ENCODE results near the gene ATG2A. TPM values are rescaled to one million over a fixed set of nuclear protein-coding genes. Genes with fewer than 3 reads are reported as not detected.
A peak's percentile ranks its signal among the peaks of the same experiment; 100 is the strongest.

Gene ATG2A
- total and polyA plus RNA-seq, 10 of the 15 experiments (the other 5 are each of a cell fraction or from before 2014, with no cell fraction given): 0.08 to 19.0 (median 4.6) TPM

DNA sequence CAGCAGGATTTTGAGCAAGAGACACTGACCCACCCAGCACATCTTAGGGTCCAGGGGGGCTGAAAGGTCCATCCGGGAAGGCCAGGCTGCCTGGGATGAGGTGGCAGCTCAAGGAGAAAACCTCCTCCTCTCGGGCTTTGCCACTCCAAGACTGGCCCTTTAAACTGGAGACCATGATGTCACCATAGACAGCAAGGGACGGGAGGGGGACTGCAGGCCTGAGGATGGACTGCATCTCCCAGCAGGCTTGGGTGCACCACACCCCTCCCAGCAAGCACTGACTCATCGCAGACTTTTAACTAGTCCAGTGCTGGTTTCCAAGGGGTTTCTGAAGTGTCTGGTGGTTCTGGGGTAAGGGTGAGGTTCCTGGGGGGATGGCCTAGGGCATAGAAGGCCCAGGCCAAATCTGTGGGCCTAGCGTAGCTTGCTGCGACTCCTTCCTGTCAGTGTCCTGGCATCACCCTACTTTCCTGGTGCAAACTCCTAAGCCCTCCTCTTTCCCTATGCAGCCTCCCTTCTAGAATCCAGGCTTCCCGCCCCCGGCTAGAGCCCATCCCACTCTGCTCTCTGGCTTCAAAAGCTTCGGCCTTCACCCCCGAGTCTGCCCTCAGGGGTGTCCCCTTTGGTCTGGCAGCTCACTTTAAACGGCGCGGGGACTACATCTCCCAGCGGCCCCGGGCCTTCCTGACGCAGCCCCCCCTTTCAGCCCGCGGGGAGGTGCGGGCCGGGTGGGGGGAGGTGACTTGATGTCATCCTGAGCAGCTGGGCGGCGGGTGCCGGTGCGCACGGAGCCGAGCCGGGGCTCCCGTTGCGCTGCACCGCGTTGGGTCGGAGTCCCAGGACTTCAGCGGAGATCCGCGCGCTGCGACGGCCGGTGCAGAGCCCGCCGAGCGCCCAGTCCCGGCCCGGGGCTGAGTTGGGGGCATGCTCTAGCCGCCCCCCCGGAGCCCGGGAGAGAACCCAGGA, 7.2 kb upstream of the ATG2A start, which contains the start of gene PPP2R5B (continued):
- TF ChIP-seq IRF3 (IDR thresholded peaks at IDR 0.05): no peak
- no peak for TF ChIP-seq SMAD5 (IDR thresholded peaks at IDR 0.05; ENCODE audit: low read depth)
- no peak for TF ChIP-seq KDM1A (IDR thresholded peaks at IDR 0.05; ENCODE audit: borderline replicate concordance)
- no peak for TF ChIP-seq SUPT20H (IDR thresholded peaks at IDR 0.05; ENCODE audit: borderline replicate concordance, control insufficient read depth, low read depth, low read length)
- TF ChIP-seq TARDBP (IDR thresholded peaks at IDR 0.05; ENCODE audit: borderline replicate concordance): peak; percentile 96
- TF ChIP-seq DPF2 (IDR thresholded peaks at IDR 0.05): peak; percentile 78
- TF ChIP-seq, protein P1, sequence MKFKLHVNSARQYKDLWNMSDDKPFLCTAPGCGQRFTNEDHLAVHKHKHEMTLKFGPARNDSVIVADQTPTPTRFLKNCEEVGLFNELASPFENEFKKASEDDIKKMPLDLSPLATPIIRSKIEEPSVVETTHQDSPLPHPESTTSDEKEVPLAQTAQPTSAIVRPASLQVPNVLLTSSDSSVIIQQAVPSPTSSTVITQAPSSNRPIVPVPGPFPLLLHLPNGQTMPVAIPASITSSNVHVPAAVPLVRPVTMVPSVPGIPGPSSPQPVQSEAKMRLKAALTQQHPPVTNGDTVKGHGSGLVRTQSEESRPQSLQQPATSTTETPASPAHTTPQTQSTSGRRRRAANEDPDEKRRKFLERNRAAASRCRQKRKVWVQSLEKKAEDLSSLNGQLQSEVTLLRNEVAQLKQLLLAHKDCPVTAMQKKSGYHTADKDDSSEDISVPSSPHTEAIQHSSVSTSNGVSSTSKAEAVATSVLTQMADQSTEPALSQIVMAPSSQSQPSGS (IDR thresholded peaks at IDR 0.05; ENCODE audit: low read length): peak; percentile 98
- TF ChIP-seq ZNF384 (IDR thresholded peaks at IDR 0.05; ENCODE audit: borderline replicate concordance, low read depth, low read length): no peak
- TF ChIP-seq, protein P2, sequence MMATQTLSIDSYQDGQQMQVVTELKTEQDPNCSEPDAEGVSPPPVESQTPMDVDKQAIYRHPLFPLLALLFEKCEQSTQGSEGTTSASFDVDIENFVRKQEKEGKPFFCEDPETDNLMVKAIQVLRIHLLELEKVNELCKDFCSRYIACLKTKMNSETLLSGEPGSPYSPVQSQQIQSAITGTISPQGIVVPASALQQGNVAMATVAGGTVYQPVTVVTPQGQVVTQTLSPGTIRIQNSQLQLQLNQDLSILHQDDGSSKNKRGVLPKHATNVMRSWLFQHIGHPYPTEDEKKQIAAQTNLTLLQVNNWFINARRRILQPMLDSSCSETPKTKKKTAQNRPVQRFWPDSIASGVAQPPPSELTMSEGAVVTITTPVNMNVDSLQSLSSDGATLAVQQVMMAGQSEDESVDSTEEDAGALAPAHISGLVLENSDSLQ (IDR thresholded peaks at IDR 0.05): peak; percentile 15; the same call in 1 of the 2 replicates
- no peak for TF ChIP-seq ZNF622 (IDR thresholded peaks at IDR 0.05)
- TF ChIP-seq SREBF2 (IDR thresholded peaks at IDR 0.05; ENCODE audit: low read length): no peak
- peak; percentile 89 for TF ChIP-seq SP1 (IDR thresholded peaks at IDR 0.05; ENCODE audit: low read depth, low read length)
- TF ChIP-seq ELK1 (IDR thresholded peaks at IDR 0.05; ENCODE audit: low read depth, low read length): peak; percentile 46; the same call in 1 of the 2 replicates
- no peak for TF ChIP-seq RELA (IDR thresholded peaks at IDR 0.05; ENCODE audit: borderline replicate concordance, partially characterized antibody)
- TF ChIP-seq YY1 (IDR thresholded peaks at IDR 0.05; ENCODE audit: low read depth, low read length): peak; percentile 82
- no peak for TF ChIP-seq BCLAF1 (IDR thresholded peaks at IDR 0.05)
- TF ChIP-seq RB1 (IDR thresholded peaks at IDR 0.05; ENCODE audit: borderline replicate concordance): peak; percentile 72; the same call in 1 of the 2 replicates
- peak; percentile 86 for TF ChIP-seq TCF12 (IDR thresholded peaks at IDR 0.05; ENCODE audit: low read depth, low read length)
- TF ChIP-seq ZNF24 (IDR thresholded peaks at IDR 0.05): no peak
- TF ChIP-seq CTCF (IDR thresholded peaks at IDR 0.05 in 2 of 3, conservative IDR thresholded peaks at IDR 0.05 in 1 of 3; ENCODE audit: control insufficient read depth in 2 of 3, extremely low read depth in 1 of 3, insufficient read depth in 1 of 3, low read depth in 3 of 3, low read length in 3 of 3): no peak
